GM12874 (cell line): ENCODE results near the gene IKBKE.

Source experiments
- CTCF ChIP-seq: IDR thresholded peaks from 2 replicates; pipeline ENCODE4 v1.5.1; 2011; ENCODE audit warnings: low read depth, mild to moderate bottlenecking, control low read depth, low read length, moderate library complexity; ENCODE audit not compliant: insufficient read depth

Gene IKBKE

GRCh38 chr1:206540044-206540780, 69.9 kb downstream of the IKBKE start:
- TF ChIP-seq CTCF: no peak

- TF ChIP-seq CTCF: no peak
Observed at GRCh38 chr1:206541236-206541833, 71.1 kb downstream of the IKBKE start.

- TF ChIP-seq CTCF: peak; percentile 90
Observed at GRCh38 chr1:206544562-206545257, 74.4 kb downstream of the IKBKE start.

- no peak for TF ChIP-seq CTCF
Observed at GRCh38 chr1:206545351-206545750, 75.1 kb downstream of the IKBKE start.
